HepG2 (cell line): ENCODE results near the gene CSNK1G1. TPM values are rescaled to one million over a fixed set of nuclear protein-coding genes. Genes with fewer than 3 reads are reported as not detected.

Experiments used
- JUNB ChIP-seq: sonication (generic); formaldehyde crosslinking; IDR thresholded peaks from 2 replicates; pipeline ENCODE4 v1.8.0; 2022; ENCODE audit warnings: missing genetic modification reagents, mild to moderate bottlenecking, borderline replicate concordance
- KMT2A ChIP-seq: sonication (generic); formaldehyde crosslinking; IDR thresholded peaks from 2 replicates; pipeline ENCODE4 v1.4.0; 2020; ENCODE audit warnings: missing genetic modification reagents
- PITX1 ChIP-seq: sonication (generic); formaldehyde crosslinking; IDR thresholded peaks from 2 replicates; pipeline ENCODE4 v1.5.1; 2020; ENCODE audit warnings: mild to moderate bottlenecking, missing genetic modification reagents
- RBM39 ChIP-seq: fragments of 200-400 bp; formaldehyde crosslinking; IDR thresholded peaks from one replicate; pipeline ENCODE4 v1.6.1; 2018; ENCODE audit warnings: antibody characterized with exemption, mild to moderate bottlenecking, low read depth, low read length; ENCODE audit not compliant: poor library complexity, severe bottlenecking
- RCOR2 ChIP-seq: IDR thresholded peaks from 2 replicates; pipeline ENCODE4 v1.6.1; 2016; ENCODE audit warnings: missing biosample characterization, missing genetic modification reagents
- SOX6 ChIP-seq, 2 experiments: fragments of 450-650 bp in 1 of 2; sonication (generic) in 1 of 2; formaldehyde crosslinking in 1 of 2; IDR thresholded peaks; 2 replicates each; pipeline versions ENCODE4 v1.4.0 to v1.6.1; 2017 to 2020; ENCODE audit warnings: antibody characterized with exemption in 1 of 2, mild to moderate bottlenecking in 1 of 2, missing genetic modification reagents in 1 of 2
- TBL1XR1 ChIP-seq: fragments of 150-350 bp; IDR thresholded peaks from 2 replicates; pipeline ENCODE4 v1.6.1; 2014; ENCODE audit warnings: borderline replicate concordance, low read length; ENCODE audit not compliant: partially characterized antibody
- ZFAT ChIP-seq: sonication (generic); formaldehyde crosslinking; conservative IDR thresholded peaks from 2 replicates; pipeline ENCODE4 v1.8.1; 2023; ENCODE audit warnings: missing genetic modification reagents, inconsistent platforms
- ZNF12 ChIP-seq: sonication (generic); formaldehyde crosslinking; IDR thresholded peaks from 2 replicates; pipeline ENCODE4 v1.5.0; 2020; ENCODE audit warnings: missing genetic modification reagents
- ZNF660 ChIP-seq: sonication (generic); formaldehyde crosslinking; IDR thresholded peaks from 2 replicates; pipeline ENCODE4 v1.5.1; 2020; ENCODE audit warnings: mild to moderate bottlenecking, low read depth, missing genetic modification reagents, borderline replicate concordance
- ZNF773 ChIP-seq: sonication (generic); formaldehyde crosslinking; IDR thresholded peaks from 2 replicates; pipeline ENCODE4 v1.4.0; 2020; ENCODE audit warnings: missing genetic modification reagents, borderline replicate concordance
- ZNF777 ChIP-seq: sonication (generic); formaldehyde crosslinking; IDR thresholded peaks from 2 replicates; pipeline ENCODE4 v1.4.0; 2020; ENCODE audit warnings: missing genetic modification reagents
- polyA plus RNA-seq, 8 experiments: library from polyadenylated mRNA; depleted of rRNA in 3 of 8; stranded (reverse) in 7 of 8; unstranded in 1 of 8; fragments of >200 nt; fragmentation: Illumina TruSeq in 4 of 8; extraction: Trizol in 4 of 8; gene quantifications; 2 replicates each; pipeline versions ENCODE4 v1.2.1 to v1.2.3, GENCODE V29; 2011 to 2016; ENCODE audit warnings: low read depth in 4 of 8, missing spikeins in 1 of 8, mixed read lengths in 1 of 8; ENCODE audit not compliant: insufficient read depth in 1 of 8
- total RNA-seq, 5 experiments: library from RNA; depleted of rRNA; stranded (reverse); fragments of >200 nt; fragmentation: Illumina TruSeq; extraction: Trizol; gene quantifications; 2 replicates each; pipeline ENCODE4 v1.2.3, GENCODE V29; 2016; ENCODE audit warnings: low read depth in 1 of 5
- TF ChIP-seq, protein P1 (sequence below): sonication (generic); formaldehyde crosslinking; IDR thresholded peaks from 2 replicates; pipeline ENCODE4 v1.5.0; 2020; ENCODE audit warnings: mild to moderate bottlenecking, missing genetic modification reagents
- TF ChIP-seq, protein P2 (sequence below): sonication (generic); formaldehyde crosslinking; IDR thresholded peaks from 2 replicates; pipeline ENCODE4 v1.5.1; 2020; ENCODE audit warnings: mild to moderate bottlenecking, missing genetic modification reagents, borderline replicate concordance
- TF ChIP-seq, protein P3 (sequence below): sonication (generic); formaldehyde crosslinking; IDR thresholded peaks from 2 replicates; pipeline ENCODE4 v1.4.0; 2020; ENCODE audit warnings: mild to moderate bottlenecking, missing genetic modification reagents
- TF ChIP-seq, protein P4 (sequence below): sonication (generic); formaldehyde crosslinking; IDR thresholded peaks from 2 replicates; pipeline ENCODE4 v1.8.1; 2023; ENCODE audit warnings: missing genetic modification reagents, inconsistent platforms, borderline replicate concordance

CSNK1G1 gene
- total and polyA plus RNA-seq, 2 of the 13 experiments (the other 11 are each of a cell fraction or from before 2014, with no cell fraction given), result 8.5 to 12.6 TPM

DNA sequence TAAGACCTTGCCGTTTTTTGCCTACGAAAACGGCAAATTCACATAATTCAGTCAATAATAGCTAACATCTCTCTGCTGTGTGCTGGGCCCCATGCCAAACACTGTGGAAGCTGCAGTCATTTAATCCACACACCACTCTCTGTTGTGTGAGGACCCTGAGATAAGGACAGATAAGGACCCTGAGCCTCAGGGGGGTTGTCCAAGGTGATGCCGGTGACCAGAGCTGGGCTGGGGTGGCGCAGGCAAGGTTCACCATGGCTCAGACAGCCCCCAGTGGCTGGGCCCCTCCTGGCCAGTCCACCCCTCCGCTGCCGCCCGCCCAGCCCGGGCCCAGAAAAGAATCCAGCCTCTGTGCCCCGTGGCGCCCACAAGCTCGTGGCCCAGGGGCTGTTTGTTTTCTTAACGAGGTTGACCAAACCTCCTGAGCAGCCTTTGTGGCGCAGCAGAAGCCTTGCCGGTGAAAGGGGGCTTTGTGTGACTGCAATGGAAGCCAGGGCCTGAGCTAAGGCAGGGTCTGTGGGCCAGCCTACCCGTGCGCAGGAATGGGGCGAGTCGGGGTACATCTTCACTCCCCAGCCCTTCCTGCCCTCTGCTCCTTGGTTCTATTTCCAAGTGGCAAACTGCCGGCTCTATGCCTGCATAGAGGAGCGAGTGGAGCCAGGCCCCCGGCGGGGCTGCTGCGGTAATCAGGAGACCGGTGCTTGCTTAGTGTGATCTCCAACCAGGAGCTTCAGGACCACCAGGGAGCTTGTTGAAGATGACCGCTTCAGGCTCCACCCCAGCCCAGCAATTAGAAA lies 208.9 kb downstream of the CSNK1G1 start (continued):
- TF ChIP-seq ZNF660 (CRISPR knock-in tag) (no peak), PITX1 (CRISPR knock-in tag) (no peak), SOX6 (IDR thresholded peaks at IDR 0.05) (no peak), SOX6 (CRISPR knock-in tag; IDR thresholded peaks at IDR 0.05) (peak; percentile 74), ZNF773 (CRISPR knock-in tag) (no peak), RBM39 (peak; percentile 70), RCOR2 (CRISPR knock-in tag) (no peak), KMT2A (CRISPR knock-in tag) (no peak), ZNF12 (peak; percentile 81), TBL1XR1 (no peak), ZFAT (CRISPR knock-in tag) (no peak), ZNF777 (CRISPR knock-in tag) (no peak), JUNB (CRISPR knock-in tag) (no peak)
- TF ChIP-seq, protein P1, sequence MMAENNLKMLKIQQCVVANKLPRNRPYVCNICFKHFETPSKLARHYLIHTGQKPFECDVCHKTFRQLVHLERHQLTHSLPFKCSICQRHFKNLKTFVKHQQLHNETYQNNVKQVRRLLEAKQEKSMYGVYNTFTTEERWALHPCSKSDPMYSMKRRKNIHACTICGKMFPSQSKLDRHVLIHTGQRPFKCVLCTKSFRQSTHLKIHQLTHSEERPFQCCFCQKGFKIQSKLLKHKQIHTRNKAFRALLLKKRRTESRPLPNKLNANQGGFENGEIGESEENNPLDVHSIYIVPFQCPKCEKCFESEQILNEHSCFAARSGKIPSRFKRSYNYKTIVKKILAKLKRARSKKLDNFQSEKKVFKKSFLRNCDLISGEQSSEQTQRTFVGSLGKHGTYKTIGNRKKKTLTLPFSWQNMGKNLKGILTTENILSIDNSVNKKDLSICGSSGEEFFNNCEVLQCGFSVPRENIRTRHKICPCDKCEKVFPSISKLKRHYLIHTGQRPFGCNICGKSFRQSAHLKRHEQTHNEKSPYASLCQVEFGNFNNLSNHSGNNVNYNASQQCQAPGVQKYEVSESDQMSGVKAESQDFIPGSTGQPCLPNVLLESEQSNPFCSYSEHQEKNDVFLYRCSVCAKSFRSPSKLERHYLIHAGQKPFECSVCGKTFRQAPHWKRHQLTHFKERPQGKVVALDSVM (CRISPR knock-in tag), result 0 out of 2 replicates have a peak, but pooled peaks have one; percentile 15
- TF ChIP-seq, protein P2, sequence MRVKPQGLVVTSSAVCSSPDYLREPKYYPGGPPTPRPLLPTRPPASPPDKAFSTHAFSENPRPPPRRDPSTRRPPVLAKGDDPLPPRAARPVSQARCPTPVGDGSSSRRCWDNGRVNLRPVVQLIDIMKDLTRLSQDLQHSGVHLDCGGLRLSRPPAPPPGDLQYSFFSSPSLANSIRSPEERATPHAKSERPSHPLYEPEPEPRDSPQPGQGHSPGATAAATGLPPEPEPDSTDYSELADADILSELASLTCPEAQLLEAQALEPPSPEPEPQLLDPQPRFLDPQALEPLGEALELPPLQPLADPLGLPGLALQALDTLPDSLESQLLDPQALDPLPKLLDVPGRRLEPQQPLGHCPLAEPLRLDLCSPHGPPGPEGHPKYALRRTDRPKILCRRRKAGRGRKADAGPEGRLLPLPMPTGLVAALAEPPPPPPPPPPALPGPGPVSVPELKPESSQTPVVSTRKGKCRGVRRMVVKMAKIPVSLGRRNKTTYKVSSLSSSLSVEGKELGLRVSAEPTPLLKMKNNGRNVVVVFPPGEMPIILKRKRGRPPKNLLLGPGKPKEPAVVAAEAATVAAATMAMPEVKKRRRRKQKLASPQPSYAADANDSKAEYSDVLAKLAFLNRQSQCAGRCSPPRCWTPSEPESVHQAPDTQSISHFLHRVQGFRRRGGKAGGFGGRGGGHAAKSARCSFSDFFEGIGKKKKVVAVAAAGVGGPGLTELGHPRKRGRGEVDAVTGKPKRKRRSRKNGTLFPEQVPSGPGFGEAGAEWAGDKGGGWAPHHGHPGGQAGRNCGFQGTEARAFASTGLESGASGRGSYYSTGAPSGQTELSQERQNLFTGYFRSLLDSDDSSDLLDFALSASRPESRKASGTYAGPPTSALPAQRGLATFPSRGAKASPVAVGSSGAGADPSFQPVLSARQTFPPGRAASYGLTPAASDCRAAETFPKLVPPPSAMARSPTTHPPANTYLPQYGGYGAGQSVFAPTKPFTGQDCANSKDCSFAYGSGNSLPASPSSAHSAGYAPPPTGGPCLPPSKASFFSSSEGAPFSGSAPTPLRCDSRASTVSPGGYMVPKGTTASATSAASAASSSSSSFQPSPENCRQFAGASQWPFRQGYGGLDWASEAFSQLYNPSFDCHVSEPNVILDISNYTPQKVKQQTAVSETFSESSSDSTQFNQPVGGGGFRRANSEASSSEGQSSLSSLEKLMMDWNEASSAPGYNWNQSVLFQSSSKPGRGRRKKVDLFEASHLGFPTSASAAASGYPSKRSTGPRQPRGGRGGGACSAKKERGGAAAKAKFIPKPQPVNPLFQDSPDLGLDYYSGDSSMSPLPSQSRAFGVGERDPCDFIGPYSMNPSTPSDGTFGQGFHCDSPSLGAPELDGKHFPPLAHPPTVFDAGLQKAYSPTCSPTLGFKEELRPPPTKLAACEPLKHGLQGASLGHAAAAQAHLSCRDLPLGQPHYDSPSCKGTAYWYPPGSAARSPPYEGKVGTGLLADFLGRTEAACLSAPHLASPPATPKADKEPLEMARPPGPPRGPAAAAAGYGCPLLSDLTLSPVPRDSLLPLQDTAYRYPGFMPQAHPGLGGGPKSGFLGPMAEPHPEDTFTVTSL, result no peak
- TF ChIP-seq, protein P3, sequence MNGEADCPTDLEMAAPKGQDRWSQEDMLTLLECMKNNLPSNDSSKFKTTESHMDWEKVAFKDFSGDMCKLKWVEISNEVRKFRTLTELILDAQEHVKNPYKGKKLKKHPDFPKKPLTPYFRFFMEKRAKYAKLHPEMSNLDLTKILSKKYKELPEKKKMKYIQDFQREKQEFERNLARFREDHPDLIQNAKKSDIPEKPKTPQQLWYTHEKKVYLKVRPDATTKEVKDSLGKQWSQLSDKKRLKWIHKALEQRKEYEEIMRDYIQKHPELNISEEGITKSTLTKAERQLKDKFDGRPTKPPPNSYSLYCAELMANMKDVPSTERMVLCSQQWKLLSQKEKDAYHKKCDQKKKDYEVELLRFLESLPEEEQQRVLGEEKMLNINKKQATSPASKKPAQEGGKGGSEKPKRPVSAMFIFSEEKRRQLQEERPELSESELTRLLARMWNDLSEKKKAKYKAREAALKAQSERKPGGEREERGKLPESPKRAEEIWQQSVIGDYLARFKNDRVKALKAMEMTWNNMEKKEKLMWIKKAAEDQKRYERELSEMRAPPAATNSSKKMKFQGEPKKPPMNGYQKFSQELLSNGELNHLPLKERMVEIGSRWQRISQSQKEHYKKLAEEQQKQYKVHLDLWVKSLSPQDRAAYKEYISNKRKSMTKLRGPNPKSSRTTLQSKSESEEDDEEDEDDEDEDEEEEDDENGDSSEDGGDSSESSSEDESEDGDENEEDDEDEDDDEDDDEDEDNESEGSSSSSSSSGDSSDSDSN, result peak; percentile 70
- TF ChIP-seq, protein P4, sequence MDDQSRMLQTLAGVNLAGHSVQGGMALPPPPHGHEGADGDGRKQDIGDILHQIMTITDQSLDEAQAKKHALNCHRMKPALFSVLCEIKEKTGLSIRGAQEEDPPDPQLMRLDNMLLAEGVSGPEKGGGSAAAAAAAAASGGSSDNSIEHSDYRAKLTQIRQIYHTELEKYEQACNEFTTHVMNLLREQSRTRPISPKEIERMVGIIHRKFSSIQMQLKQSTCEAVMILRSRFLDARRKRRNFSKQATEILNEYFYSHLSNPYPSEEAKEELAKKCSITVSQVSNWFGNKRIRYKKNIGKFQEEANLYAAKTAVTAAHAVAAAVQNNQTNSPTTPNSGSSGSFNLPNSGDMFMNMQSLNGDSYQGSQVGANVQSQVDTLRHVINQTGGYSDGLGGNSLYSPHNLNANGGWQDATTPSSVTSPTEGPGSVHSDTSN (CRISPR knock-in tag), result no peak
